Measurements from ENCODE around the gene NR2F2.

Gene NR2F2

GRCh38 chr15:96307856-96308394 is 22.6 kb upstream of the NR2F2 start:
- TF ChIP-seq POLR2AphosphoS5 (IDR thresholded peaks at IDR 0.05; ENCODE audit: low read depth, low read length) (no peak), FOXP2 (optimal IDR thresholded peaks at IDR 0.05; ENCODE audit: borderline replicate concordance, extremely low read depth, extremely low read length, insufficient read depth) (no peak), TAF1 (IDR thresholded peaks at IDR 0.05; ENCODE audit: borderline replicate concordance, insufficient read depth, low read length) (no peak), SIN3A (IDR thresholded peaks at IDR 0.05; ENCODE audit: borderline replicate concordance, insufficient read depth, low read length) (no peak)
- TF ChIP-seq, protein P1, sequence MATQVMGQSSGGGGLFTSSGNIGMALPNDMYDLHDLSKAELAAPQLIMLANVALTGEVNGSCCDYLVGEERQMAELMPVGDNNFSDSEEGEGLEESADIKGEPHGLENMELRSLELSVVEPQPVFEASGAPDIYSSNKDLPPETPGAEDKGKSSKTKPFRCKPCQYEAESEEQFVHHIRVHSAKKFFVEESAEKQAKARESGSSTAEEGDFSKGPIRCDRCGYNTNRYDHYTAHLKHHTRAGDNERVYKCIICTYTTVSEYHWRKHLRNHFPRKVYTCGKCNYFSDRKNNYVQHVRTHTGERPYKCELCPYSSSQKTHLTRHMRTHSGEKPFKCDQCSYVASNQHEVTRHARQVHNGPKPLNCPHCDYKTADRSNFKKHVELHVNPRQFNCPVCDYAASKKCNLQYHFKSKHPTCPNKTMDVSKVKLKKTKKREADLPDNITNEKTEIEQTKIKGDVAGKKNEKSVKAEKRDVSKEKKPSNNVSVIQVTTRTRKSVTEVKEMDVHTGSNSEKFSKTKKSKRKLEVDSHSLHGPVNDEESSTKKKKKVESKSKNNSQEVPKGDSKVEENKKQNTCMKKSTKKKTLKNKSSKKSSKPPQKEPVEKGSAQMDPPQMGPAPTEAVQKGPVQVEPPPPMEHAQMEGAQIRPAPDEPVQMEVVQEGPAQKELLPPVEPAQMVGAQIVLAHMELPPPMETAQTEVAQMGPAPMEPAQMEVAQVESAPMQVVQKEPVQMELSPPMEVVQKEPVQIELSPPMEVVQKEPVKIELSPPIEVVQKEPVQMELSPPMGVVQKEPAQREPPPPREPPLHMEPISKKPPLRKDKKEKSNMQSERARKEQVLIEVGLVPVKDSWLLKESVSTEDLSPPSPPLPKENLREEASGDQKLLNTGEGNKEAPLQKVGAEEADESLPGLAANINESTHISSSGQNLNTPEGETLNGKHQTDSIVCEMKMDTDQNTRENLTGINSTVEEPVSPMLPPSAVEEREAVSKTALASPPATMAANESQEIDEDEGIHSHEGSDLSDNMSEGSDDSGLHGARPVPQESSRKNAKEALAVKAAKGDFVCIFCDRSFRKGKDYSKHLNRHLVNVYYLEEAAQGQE (IDR thresholded peaks at IDR 0.05; ENCODE audit: insufficient read depth in 1 of 2, low read depth in 2 of 2, low read length in 2 of 2) = no peak

DNA sequence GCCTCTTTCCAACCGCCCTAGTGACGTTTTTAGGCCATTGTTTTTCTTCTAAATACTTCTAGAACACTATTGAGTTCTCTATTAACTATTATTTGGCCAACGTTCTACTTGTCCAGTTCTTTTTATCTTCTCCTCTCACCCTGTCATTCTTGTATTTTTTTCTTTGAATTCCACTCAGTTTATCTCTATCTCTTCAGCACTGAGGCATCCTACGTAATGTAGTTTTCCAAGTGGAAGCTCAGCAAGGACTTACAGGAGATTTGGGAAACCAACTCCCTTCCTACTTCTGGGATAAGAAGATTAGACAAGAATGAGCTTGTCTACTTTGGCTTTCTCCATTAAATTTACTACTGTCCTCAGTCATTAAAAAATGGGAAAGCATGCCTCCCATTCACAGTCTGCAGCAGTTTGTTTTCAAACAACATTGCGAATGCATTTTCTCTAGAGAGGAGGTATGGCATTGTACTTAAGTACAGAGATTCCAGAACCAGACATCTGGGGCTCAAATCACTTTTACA is 21.3 kb upstream of the NR2F2 start:
- TF ChIP-seq POLR2AphosphoS5 (IDR thresholded peaks at IDR 0.05; ENCODE audit: low read depth, low read length) = no peak
- TF ChIP-seq FOXP2 (optimal IDR thresholded peaks at IDR 0.05; ENCODE audit: borderline replicate concordance, extremely low read depth, extremely low read length, insufficient read depth) = no peak
- no peak for TF ChIP-seq TAF1 (IDR thresholded peaks at IDR 0.05; ENCODE audit: borderline replicate concordance, insufficient read depth, low read length)
- TF ChIP-seq SIN3A (IDR thresholded peaks at IDR 0.05; ENCODE audit: borderline replicate concordance, insufficient read depth, low read length) = no peak
- TF ChIP-seq, protein P1 (IDR thresholded peaks at IDR 0.05; ENCODE audit: insufficient read depth in 1 of 2, low read depth in 2 of 2, low read length in 2 of 2) = no peak

- TF ChIP-seq, protein P1 (IDR thresholded peaks at IDR 0.05; ENCODE audit: insufficient read depth in 1 of 2, low read depth in 2 of 2, low read length in 2 of 2) = no peak
- TF ChIP-seq TAF1 (IDR thresholded peaks at IDR 0.05; ENCODE audit: borderline replicate concordance, insufficient read depth, low read length) (no peak), FOXP2 (optimal IDR thresholded peaks at IDR 0.05; ENCODE audit: borderline replicate concordance, extremely low read depth, extremely low read length, insufficient read depth) (no peak), SIN3A (IDR thresholded peaks at IDR 0.05; ENCODE audit: borderline replicate concordance, insufficient read depth, low read length) (no peak), POLR2AphosphoS5 (IDR thresholded peaks at IDR 0.05; ENCODE audit: low read depth, low read length) (no peak)
Measured at GRCh38 chr15:96311256-96311955, 19.1 kb upstream of the NR2F2 start.

- TF ChIP-seq, protein P1 (IDR thresholded peaks at IDR 0.05; ENCODE audit: insufficient read depth in 1 of 2, low read depth in 2 of 2, low read length in 2 of 2) = no peak
- TF ChIP-seq POLR2AphosphoS5 (IDR thresholded peaks at IDR 0.05; ENCODE audit: low read depth, low read length) = no peak
- no peak for TF ChIP-seq TAF1 (IDR thresholded peaks at IDR 0.05; ENCODE audit: borderline replicate concordance, insufficient read depth, low read length)
- TF ChIP-seq FOXP2 (optimal IDR thresholded peaks at IDR 0.05; ENCODE audit: borderline replicate concordance, extremely low read depth, extremely low read length, insufficient read depth) = no peak
- TF ChIP-seq SIN3A (IDR thresholded peaks at IDR 0.05; ENCODE audit: borderline replicate concordance, insufficient read depth, low read length) = no peak
Measured at GRCh38 chr15:96311956-96312294, 18.6 kb upstream of the NR2F2 start.

Data from PFSK-1 (cell line).